ENCODE measurements around the gene KCTD7.
"Not testable (repeated sequence)": the region's sequence is repeated elsewhere in the genome, so short reads cannot be mapped to it uniquely, and the experiment has no call there.

KCTD7 gene

GRCh38 chr7:66628361-66629221 lies at the start of gene KCTD7:
TSS of gene KCTD7 (plus strand) at chr7:66628881. CDS start at chr7:66629065, 184 bp downstream.
- DNase-seq (ENCODE audit: low read depth) = peak; percentile 89

- DNase-seq (ENCODE audit: low read depth) = not testable (repeated sequence)
Measured at GRCh38 chr7:66580380-66580779, 48.3 kb upstream of the KCTD7 start.

- not testable (repeated sequence) for DNase-seq (ENCODE audit: low read depth)
Measured at GRCh38 chr7:66582816-66583489, 45.7 kb upstream of the KCTD7 start.

- no peak for DNase-seq (ENCODE audit: low read depth)
Measured at GRCh38 chr7:66583490-66584110, 45.1 kb upstream of the KCTD7 start.

GRCh38 chr7:66586181-66586580 lies 42.5 kb upstream of the KCTD7 start:
- no peak for DNase-seq (ENCODE audit: low read depth)

- not testable (repeated sequence) for DNase-seq (ENCODE audit: low read depth)
Measured at GRCh38 chr7:66588226-66588625, 40.5 kb upstream of the KCTD7 start.

GRCh38 chr7:66588856-66589570 lies 39.7 kb upstream of the KCTD7 start:
- not testable (repeated sequence) for DNase-seq (ENCODE audit: low read depth)

- not testable (repeated sequence) for DNase-seq (ENCODE audit: low read depth)
Measured at GRCh38 chr7:66590302-66591057, 38.2 kb upstream of the KCTD7 start.

GRCh38 chr7:66591058-66591798 lies 37.5 kb upstream of the KCTD7 start:
- DNase-seq (ENCODE audit: low read depth) = not testable (repeated sequence)

- peak; percentile 76 for DNase-seq (ENCODE audit: low read depth)
Measured at GRCh38 chr7:66591799-66592596, 36.7 kb upstream of the KCTD7 start.

GRCh38 chr7:66592597-66593146 lies 36.0 kb upstream of the KCTD7 start:
- DNase-seq (ENCODE audit: low read depth) = not testable (repeated sequence)

- DNase-seq (ENCODE audit: low read depth) = not testable (repeated sequence)
Measured at GRCh38 chr7:66594082-66594481, 34.6 kb upstream of the KCTD7 start.

- DNase-seq (ENCODE audit: low read depth) = no peak
Measured at GRCh38 chr7:66597461-66597860, 31.2 kb upstream of the KCTD7 start.

GRCh38 chr7:66602159-66602558 lies 26.5 kb upstream of the KCTD7 start:
- DNase-seq (ENCODE audit: low read depth) = no peak

- DNase-seq (ENCODE audit: low read depth) = no peak
Measured at GRCh38 chr7:66604198-66604597, 24.5 kb upstream of the KCTD7 start.

- DNase-seq (ENCODE audit: low read depth) = not testable (repeated sequence)
Measured at GRCh38 chr7:66606540-66607291, 22.0 kb upstream of the KCTD7 start.

GRCh38 chr7:66609176-66609575 lies 19.5 kb upstream of the KCTD7 start:
- DNase-seq (ENCODE audit: low read depth) = no peak

- not testable (repeated sequence) for DNase-seq (ENCODE audit: low read depth)
Measured at GRCh38 chr7:66614596-66614995, 14.1 kb upstream of the KCTD7 start.

GRCh38 chr7:66615699-66616098 lies 13.0 kb upstream of the KCTD7 start:
- DNase-seq (ENCODE audit: low read depth) = no peak
